Activated CD8-positive, alpha-beta memory T cell treated with anti-CD3 and anti-CD28 coated beads for 48 hours (primary cell): ENCODE results near the gene CCDC149.

ENCODE experiments used
- DNase-seq, 3 experiments: peaks; one replicate each; pipeline ENCODE4 v3.0.0-alpha.2; 2020; ENCODE audit warnings: low read depth in 2 of 3, low spot score in 2 of 3

Gene CCDC149

DNA sequence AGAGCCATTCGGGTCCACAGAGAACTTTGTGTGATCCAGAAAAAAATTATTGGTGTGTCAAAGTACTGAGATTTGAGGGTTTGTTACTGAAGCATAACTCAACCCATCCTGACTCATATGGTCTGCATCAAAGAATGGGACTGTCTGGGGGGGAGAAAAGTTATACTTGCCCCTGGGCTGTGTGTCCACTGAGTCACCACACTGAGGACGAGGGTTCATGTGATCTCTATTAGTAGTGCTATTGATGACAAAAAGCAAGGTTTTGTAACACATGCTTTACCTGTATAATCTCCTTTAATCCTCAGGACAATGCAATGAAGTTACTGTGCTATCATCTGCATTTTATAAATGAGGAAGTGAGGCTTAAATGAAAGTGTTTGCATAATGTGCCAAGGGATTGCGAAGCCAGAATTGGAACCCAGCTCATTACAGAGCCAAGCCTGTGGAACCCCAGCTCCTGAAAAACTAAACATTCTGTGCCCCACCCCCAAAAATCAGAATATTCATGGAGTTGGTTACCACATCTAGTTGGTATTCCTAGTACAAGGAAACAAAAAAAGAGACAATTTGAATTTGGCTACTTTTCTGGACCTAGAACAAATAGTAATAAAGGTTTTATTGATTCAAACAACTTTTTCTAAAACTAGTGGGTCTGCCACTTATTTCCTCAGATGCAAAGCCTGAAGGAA is 31.2 kb downstream of the CCDC149 start:
- no peak for DNase-seq

DNA sequence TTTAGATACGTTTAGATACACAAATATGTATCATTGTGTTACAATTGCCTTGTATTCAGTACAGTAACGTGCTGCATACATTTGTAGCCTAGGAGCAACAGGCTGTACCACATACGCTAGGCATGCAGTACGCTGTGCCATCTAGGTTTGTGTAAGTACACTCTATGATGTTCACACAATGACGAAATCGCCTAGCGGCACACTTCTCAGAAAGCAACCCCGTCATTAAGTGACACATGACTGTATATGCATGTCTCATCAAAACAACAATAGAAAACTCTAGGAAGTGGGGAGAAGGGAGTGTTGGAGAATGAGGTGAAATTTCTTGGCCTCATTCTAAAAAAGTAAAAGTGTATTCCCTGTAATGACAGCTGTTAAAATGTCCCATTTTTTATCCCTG is 32.7 kb downstream of the CCDC149 start:
- DNase-seq: no peak

DNA sequence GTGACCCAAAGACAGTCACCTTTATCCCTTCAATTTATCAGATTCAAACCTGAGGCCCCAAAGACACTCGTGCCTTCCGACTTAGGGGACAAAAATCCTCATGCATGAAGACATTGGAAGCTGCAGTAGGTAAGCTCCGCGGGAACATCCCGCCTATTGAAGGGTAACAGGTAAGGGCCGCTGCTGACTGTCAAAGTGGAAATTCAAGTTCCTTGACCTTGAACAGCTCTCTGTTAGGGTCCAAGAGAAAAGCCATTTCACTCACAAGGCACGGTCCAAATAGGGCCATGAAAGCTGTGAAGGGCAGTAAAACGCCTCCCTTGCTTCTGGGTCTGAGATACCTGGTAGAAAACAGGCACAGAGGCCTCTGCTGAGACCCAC is 34.2 kb downstream of the CCDC149 start:
- DNase-seq: no peak

DNA sequence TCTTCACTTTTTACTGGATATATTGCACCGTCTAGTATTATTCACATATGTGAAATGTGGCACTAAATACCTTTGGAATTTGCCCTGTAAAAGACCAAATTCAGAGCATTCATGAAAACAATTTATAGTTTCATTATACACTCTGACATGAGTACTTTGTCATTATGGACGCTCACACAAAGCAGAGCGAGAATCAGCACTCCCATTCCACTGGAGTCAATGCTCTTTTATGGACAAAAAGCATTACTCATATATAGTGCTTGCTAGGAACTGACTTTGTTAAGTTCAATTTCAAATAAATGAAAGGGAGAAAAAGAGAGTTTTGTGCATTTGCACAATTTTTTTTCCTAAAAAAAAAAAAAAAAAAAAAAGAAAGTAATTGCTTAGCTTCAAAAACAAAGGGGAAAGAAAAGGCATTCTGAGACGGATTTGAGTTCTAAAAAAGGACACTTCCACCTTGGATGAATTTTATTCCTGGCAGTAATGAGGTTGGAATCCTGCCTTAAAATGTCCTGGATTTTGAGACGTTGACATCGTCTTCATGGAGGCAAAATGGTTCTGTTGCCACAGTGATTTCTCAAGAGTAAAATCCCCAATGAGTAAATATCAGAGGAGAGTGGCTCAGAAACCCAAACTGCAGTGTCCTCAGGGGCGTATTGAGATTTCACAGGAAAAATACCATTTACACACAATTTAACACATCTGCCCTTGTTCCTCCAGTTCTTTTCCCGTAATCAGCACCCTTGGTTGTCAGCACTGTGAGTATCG is 34.8 kb downstream of the CCDC149 start:
- no peak for DNase-seq

DNA sequence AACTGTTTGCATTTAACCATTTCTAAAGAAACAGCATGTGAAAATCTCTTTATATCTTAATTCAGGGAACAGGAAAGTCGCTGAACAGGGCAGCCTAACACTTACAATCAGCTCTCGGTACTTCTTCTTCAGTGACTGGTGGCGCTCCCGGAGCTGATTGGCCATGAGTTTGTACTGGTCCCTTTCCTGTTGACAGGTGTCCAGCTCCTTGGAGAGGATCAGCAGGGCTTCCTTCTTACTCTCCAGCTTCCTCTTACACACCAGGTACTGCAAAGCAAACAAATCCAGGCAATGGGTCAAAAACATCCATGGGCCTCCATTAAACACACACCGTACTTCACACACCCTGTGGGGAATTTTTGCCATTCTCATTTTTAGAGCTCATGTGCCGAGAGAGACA is 36.4 kb downstream of the CCDC149 start:
- no peak for DNase-seq

DNA sequence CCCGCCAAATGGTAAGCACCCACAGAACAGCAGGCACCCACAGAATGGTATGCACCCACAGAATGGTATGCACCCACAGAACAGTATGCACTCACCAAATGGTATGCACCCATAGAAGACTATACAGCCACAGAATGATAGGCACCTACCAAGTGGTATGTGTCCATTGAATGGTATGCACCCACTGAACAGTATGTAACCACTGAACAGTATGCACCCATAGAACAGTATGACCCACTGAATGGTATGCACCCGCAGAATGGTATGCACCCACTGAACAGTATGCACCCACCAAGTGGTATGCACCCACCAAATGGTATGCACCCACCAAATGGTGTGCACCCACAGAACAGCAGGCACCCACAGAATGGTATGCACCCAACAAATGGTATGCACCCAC is 40.1 kb downstream of the CCDC149 start:
- no peak for DNase-seq

DNA sequence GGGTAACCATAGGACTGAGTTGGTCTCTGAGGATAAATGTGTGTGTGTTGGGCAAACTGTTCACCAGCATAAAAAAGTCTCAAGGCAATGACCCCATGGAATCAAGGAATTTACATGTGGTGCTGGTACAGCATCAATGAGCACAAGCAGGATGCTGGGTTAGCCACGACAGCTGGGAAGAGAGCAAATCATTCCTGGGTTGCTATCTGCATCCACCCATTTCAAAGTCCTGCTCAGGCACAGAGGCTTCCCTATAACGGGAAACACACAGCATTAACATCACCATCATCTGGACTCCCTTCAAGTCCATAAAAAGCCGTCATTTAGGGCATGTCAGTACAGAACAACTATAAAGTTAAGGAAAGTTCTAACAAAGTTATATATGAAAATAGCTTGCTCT is 41.6 kb downstream of the CCDC149 start:
- DNase-seq: no peak

DNA sequence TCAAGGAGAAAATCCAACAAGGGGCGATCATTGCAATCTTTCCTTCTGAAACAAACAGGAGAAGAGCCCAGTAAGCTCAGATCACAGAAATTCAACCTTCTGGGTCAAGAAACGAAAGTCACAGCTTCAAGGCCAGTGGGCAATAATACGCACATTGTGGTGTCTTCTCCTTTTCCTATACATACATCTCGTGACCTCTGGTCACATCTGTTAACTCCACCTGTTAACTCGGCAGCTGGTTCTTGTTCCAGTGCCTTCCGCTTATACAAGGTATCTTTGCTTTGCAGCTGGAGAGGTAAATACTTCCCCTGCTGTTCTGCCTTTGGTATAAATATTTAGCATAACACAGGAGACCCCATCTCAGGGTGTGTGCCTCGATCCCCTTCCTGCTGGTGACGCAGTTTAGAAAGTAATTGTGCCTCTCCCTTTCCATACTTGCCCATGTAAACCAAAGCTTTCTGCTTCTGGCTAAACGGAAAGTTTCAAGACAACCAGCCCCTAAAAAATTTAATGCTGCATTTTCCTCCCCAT is 45.0 kb downstream of the CCDC149 start:
- no peak for DNase-seq

DNA sequence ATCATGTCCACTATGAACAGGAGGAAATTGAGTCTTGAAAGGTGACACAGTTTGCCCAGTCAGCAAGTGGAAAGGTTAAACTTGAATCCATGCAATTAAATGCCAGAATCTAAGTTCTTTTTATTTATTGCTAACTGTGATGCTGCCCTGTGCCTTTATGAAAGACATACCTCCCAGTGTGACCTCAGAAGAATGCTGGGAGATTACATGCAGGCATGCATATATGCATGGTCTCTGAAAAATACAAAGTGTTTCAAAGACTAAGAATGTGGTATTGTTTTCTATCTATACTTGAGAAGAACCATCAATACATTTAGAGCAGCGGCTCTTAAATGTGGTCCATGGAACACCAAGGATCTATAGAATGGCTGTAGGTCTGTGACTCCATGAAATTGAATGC is 45.6 kb downstream of the CCDC149 start:
- no peak for DNase-seq

DNA sequence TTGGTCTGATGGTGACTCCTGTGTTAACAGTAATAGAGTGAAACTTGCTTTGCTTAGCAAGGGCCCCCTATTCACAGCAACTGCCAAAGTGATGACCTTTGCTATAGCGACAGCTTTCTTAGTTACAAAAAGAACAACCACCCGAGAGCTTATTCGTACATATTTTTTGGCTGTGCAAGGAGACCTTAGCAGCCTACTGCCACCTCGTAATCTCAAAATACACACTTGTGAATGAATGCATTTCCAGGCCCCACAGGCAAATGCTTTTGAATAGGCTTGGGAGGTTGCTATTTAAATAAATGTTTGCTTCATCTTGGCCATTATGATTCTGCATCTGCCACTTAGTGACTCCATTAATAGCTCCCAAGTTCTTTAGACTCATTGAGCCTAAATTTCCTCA is 47.4 kb downstream of the CCDC149 start:
- no peak for DNase-seq

DNA sequence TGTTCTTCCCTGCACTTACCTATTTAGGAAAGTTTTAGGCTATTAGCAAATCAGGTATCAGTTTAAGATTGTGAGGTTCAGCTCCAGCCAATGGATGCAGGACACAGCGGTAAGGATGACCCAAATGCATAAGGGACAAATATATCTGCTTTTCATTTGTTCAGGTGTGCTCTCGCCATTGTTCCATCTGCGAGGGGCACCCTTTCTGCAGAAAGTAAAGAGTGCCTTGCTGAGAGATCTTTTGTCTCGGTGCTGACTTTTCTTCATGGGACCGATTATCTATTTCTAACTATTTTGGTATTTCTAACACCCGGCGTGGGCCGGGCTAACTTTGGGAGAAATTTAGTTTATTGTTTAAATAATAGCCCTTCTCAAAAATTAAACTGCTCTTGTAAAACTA is 49.0 kb downstream of the CCDC149 start:
- no peak for DNase-seq

DNA sequence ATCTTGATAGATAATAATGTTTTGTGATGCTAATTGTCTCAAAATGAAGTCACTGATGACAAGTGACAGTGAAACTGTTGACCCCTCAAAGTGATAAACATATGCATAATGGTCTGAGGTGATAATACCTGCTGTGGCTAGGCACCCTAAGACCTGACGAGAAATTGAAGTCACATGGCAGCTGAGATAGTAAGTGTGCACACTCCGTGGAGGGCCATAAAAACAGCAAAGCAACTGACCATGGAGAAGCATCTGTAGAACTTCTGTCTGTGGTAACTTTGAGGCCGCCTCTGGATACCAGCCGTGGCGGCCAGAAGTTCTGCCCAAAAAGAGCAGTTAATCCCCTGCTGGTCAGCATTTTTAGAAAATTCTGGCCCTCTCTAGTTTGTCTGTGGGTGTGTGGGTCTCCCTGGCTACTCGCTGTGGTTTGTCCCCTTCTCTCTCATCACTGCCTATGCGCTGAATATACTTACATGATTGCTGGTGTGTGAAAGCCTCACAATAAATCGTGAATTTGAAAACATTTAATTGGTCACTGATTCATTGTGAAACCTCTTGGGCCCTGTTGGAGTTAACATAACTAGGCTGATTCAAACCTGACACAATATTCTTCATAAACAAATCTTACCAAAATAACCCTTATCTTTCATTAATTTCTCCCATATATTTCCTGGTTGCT is 50.6 kb downstream of the CCDC149 start:
- DNase-seq: no peak

DNA sequence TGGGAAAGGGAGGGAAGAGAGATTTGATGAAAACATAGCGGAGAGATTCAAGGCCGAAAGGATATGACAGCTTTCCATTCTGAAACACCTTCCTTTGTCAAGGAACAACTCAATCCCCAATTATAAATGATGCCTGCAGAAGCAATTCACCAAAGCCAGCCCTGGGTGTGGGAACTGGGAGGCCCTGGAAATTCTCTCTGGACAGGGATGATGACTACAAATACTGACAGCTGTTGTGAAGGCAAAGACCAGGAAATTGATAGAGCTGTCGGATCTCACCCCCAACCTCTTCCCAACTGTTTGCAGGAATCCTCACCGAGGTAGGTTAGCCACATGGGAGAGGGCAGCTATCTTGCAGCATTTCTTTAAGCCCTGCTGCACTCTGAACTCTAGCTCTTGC is 54.3 kb downstream of the CCDC149 start:
- no peak for DNase-seq

DNA sequence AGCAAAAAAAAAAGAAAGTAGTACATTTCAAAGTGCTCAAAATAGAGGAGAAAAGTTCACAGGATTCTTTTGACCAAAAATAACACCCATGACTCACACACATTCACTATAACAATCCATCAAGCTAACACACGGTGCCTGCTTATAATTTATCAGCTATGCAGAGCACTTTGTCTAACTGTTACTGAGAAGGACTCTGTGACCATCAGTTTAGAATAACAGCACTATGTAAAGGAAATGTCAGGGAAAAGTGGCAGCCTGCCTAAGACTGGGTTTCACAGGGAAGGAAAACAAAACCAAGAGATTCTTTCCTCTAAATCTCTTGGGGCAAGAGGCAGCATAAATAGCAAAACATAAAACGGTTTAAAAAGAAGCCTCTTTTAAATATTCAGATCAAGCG is 54.8 kb downstream of the CCDC149 start:
- DNase-seq: no peak

DNA sequence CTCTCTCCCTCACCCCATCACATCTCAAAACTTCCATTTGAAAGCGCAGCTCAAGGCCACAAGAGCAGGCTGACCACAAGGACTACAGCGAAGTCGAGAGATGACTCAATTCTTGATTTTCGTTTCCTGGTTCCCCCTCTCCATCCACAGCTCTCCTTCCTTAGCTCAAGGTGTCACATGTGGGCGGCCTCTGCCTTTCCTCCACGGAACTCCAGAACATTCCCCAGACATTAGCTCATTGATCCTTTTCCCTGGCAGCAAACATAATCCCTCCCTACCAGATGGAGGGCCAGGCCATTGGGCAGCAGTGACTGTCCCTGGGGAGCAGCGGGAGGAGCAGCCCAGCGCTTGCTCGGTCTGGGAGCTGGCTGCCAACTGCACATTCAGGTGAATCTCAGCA is 56.3 kb downstream of the CCDC149 start:
- DNase-seq: no peak

DNA sequence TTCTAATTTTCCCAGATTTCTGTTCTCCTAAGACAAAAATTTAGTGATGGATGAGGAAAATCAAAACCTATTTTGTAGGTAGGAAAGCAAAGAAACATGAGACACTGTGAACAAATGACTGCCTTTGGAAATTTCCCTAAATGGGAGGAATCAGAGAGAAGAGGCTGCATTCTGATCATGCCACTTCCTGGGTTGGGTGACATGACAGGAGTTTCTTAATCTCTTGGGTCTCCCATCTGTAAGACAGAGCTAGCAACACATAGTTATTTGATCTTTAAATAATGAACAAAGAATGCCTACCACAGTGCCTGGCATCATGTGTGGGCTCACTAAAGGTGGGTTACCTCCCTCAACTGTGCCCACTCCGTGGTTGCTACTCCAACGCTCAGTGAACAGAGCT is 57.1 kb downstream of the CCDC149 start:
- no peak for DNase-seq

DNA sequence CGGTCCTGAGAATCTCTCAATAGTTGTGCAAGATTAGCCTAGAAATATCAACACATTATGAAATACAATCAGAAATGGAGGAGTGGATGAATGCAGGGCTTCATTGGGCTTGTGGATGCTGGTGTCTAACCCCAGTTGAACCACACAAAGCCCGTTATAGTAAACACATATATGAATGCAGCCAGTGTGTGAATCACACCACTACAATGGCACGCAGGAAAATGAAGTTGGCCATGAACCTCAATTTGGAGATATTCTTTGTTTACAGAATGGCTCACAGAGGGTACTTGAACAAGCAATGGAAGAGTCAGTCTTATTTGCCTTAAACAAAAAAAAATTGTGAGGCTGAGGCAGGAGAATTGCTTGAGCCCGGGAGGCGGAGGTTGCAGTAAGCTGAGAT is 59.7 kb downstream of the CCDC149 start:
- no peak for DNase-seq

DNA sequence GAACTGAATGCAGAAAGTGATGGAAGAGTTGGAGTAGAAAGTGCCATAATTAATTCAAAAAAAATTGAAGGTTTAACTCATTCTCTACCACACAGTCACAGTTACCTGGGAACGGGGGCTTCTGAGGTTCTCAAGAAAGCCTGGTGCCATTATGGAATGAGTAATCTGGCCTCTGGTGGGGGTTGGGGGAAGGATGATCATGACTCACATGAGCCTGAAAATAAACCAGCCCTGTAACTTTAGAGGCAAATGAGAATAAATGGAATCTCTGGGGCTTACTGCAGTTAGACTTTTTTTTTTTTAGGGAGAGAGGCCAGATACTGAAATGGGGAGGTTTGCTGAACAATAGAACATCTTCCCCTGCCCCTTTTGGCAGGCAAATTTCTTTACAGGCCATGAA is 62.2 kb downstream of the CCDC149 start:
- DNase-seq: no peak

DNA sequence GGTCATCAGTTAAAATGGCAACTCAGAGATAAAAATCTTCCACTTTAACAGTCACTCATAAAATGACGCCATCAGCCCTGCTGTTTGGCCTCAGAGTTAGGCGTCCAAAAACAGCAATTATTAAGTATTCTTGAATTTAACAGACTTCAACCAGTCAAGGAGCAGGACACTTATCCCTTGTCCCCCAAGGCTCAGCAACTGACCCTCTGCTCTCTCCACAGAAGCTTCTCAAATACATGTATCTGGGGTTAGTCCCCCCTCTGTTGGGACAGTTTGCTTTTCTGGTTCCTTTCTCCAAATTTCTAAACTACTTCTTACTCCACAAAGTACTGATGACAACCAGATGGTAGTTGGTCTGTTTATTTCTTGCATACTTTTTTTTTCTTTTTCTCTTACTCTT is 63.1 kb downstream of the CCDC149 start:
- no peak for DNase-seq

DNA sequence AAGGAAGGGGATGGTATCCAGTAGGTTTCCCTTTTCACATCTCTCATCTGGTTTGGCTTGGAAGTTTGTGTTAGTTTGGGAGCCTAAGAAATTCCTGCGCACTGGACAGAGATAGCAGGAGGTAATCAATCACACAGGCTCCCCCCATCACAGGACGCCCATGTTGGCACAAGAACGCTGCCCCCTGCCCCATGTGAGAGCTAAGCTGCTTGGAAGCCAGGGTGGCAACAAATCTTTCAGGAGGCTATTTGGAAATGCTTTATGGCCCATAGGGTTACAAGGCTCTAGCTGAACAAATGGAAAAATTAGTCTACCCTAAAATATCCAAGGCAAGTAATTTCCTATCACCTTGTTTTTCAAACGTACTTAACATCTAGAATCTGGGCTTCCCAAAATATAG is 63.5 kb downstream of the CCDC149 start:
- DNase-seq: no peak

DNA sequence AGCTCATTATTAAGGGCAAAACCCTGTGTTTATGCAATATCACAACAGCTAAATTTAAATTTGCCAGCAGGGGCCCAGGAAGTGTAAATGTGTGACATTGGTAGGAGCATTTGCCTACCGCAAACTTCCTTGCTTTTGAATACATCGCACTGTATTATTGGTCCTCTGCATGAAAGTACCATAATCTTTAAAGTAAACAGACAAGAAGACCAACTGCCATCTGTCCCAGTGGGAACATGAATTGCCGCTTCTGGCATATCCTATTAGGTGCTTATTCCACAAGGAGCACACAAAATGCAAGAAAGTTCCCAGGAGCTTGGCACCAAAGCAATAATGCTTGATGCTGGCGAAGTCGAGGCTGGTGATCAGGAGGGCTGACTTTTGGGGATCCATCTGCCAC is 66.1 kb downstream of the CCDC149 start:
- DNase-seq: no peak

DNA sequence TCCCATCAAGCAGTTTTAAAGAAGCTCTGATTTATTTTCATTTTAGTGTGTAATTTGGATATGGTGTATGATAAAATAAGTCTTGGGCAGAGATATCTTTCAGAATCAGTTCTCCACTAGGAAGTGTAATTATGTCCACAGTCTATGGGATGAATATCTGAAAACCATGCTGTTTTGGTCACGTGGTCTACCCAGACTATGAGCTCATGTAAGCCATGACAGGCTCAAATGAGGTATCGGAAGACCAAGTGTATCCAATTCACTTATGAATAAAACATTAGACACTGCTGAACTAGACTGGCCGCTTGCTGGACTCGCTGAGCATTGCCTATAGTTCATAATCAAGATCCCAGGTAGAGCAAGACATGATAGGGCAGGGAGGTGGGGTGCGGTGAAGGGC is 66.9 kb downstream of the CCDC149 start:
- no peak for DNase-seq
